Body of pancreas (tissue), 4 donors: ENCODE measurements around the gene SIX4. TPM values are rescaled to one million over a fixed set of nuclear protein-coding genes. Genes with fewer than 3 reads are reported as not detected.

Source experiments
- ATAC-seq: fragments of 150-250 bp; one replicate; pipeline ENCODE4 v1.9.1; 2016
- DNase-seq, 4 donors: peaks; one replicate each; pipeline ENCODE4 v3.0.0-alpha.2; 2019
- H3K27ac ChIP-seq, 4 donors: fragments of 200-600 bp; sonication (generic); 1 replicate in 3 of 4; 2 replicates in 1 of 4; pipeline versions ENCODE4 v1.5.1 to v1.6.1; 2016 to 2019; ENCODE audit warnings: mild to moderate bottlenecking in 1 of 4, mixed read lengths in 1 of 4, moderate library complexity in 1 of 4
- H3K27me3 ChIP-seq, 2 donors: fragments of 200-600 bp; sonication (generic); one replicate each; pipeline ENCODE4 v1.6.0; 2016; ENCODE audit warnings: mild to moderate bottlenecking in 1 of 2
- H3K36me3 ChIP-seq, 2 donors: fragments of 200-600 bp; sonication (generic); replicated peaks in 1 of 2; 2 replicates each; pipeline ENCODE4 v1.5.1; 2016; ENCODE audit warnings: low read depth in 2 of 2; ENCODE audit not compliant: insufficient read depth in 1 of 2
- H3K4me1 ChIP-seq: fragments of 200-600 bp; sonication (generic); one replicate; pipeline ENCODE4 v1.6.0; 2016
- H3K4me3 ChIP-seq, 2 donors: fragments of 200-600 bp; sonication (generic); 1 replicate in 1 of 2; 2 replicates in 1 of 2; pipeline ENCODE4 v1.5.1; 2016 to 2019
- H3K9me3 ChIP-seq, 3 donors: fragments of 200-600 bp; sonication (generic); 1 replicate in 2 of 3; 2 replicates in 1 of 3; pipeline ENCODE4 v1.5.1; 2016
- CTCF ChIP-seq, 7 experiments: fragments of 450-650 bp in 4 of 7; fragments of 200-600 bp in 3 of 7; sonication (generic) in 3 of 7; IDR thresholded peaks; one replicate each; pipeline ENCODE4 v1.5.1; 2016 to 2019; ENCODE audit warnings: antibody characterized with exemption in 7 of 7
- POLR2A ChIP-seq, 3 donors: fragments of 450-650 bp; IDR thresholded peaks; one replicate each; pipeline ENCODE4 v1.6.1; 2016; ENCODE audit warnings: antibody characterized with exemption in 3 of 3, mild to moderate bottlenecking in 2 of 3
- WGBS, 2 donors: methylation state at CpG; one replicate each; pipeline ENCODE4 v1.1.5; 2017; 5-methylcytosine and 5-hydroxymethylcytosine counted together
- intact Hi-C: fragments of 100-400 bp; cut with DNase I; formaldehyde crosslinking; loops from one replicate; pipeline ENCODE4 v1.15.1; 2023
- total RNA-seq, 2 donors: library from RNA; depleted of rRNA; stranded (reverse); fragments of >200 nt; gene quantifications; one replicate each; pipeline ENCODE4 v1.1.0, GENCODE V29; 2016

Gene SIX4
- total RNA-seq, 2 donors from 2014 or later = 4.0 to 5.7 TPM

DNA sequence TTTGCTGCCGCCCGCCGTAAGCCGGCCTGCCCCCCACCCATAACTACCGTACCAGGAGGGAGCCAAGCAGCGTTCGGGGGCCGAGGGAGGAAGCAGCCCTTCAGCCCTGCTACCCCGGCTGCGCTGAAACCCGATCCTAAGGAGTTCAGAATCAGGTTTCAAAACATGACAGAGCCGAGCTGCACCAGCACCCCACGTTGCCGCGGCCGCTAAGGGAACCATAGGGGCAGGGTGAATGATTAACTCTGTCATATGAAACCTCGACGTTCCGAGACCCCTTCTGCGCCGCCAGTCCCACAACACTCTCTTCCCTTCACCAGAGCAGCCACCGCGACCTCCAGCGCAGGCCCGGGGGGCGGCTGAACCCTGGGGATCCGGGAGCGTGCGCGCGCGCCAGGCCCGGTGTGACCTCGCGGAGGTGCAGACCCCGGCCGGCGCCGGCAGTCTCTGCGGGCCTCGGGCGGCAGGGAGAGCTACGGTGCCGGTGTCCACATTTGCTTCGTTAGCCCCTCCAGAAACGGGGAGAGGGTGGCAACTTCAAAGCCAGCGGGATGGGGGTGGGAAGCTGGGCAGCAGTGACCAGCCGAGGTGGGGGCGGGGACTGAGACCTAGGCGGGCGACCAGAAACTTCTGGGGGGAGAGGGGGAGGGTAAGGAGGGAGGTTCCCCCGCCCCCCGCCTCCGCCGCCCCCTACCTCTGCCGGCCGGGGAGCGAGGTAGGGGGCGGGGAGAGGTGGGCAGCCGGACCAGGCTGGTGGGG lies 1.6 kb downstream of the SIX4 start:
- H3K9me3 ChIP-seq = no peaks in the 10 kb centered on the region
- no peak for TF ChIP-seq CTCF (IDR thresholded peaks at IDR 0.05)
- TF ChIP-seq POLR2A (IDR thresholded peaks at IDR 0.05) = peak in 2 of 3 donors; percentile 19 to 38
- peak overlapping the region; percentile 82 to 86 for H3K4me3 ChIP-seq
- H3K27me3 ChIP-seq = no peaks in the 10 kb centered on the region
- 0 to 1% methylated on average over 23 to 53 of the region's 60 CpGs for WGBS, 2 donors
- no peaks in the 10 kb centered on the region for H3K36me3 ChIP-seq
- ATAC-seq (peak; percentile 47), DNase-seq (peak; percentile 45 to 73 (median 62))
- intact Hi-C loops = no loop called here
- H3K27ac ChIP-seq = peak overlapping the region; percentile 64 to 82 (median 76)
- peaks cover 23% of the 10 kb centered on the region for H3K4me1 ChIP-seq

GRCh38 chr14:60722107-60722356 lies 2.1 kb downstream of the SIX4 start:
- H3K4me3 ChIP-seq = peak overlapping the region; percentile 82 to 86
- peaks cover 23% of the 10 kb centered on the region for H3K4me1 ChIP-seq
- no peaks in the 10 kb centered on the region for H3K9me3 ChIP-seq
- H3K27me3 ChIP-seq = no peaks in the 10 kb centered on the region
- ATAC-seq (no peak), DNase-seq (no peak)
- WGBS, 2 donors = 0% methylated on average over 10 to 11 of the region's 11 CpGs
- TF ChIP-seq POLR2A (IDR thresholded peaks at IDR 0.05) (no peak), CTCF (IDR thresholded peaks at IDR 0.05) (no peak)
- H3K27ac ChIP-seq = peak overlapping the region; percentile 64 to 82 (median 76)
- intact Hi-C loops = no loop called here
- no peaks in the 10 kb centered on the region for H3K36me3 ChIP-seq

GRCh38 chr14:60721326-60722106 lies 2.6 kb downstream of the SIX4 start:
- peak overlapping the region; percentile 82 to 86 for H3K4me3 ChIP-seq
- 5 to 20% methylated on average over 33 to 40 of the region's 70 CpGs for WGBS, 2 donors
- DNase-seq = peak; percentile 30 to 62 (median 50)
- intact Hi-C loops = no loop called here
- peak; percentile 36 for ATAC-seq
- no peaks in the 10 kb centered on the region for H3K27me3 ChIP-seq
- H3K27ac ChIP-seq = peak overlapping the region in 3 of 4 donors; percentile 69 to 82 (median 82)
- no peaks in the 10 kb centered on the region for H3K36me3 ChIP-seq
- TF ChIP-seq POLR2A (IDR thresholded peaks at IDR 0.05) = no peak
- TF ChIP-seq CTCF (IDR thresholded peaks at IDR 0.05) = peak; percentile 20 to 45 (median 34)
- no peaks in the 10 kb centered on the region for H3K9me3 ChIP-seq
- H3K4me1 ChIP-seq = peaks cover 23% of the 10 kb centered on the region

DNA sequence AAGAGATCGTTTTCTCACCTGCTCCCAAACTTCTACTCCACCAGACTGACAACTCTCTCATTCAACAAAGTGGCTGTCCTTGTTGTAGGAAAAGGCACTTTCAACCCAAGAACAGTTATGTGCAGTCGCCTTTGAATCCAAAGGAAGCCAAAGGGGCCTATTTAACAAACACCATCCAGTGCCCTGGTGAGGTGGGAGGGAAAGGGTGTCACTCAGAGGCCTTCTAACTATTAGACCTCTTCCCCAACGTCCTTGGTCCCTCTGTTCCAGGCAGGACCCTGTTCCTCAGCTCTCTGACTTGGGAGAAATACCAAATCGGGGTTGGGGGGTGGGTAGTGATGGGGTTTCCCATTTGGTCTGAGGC lies 3.2 kb downstream of the SIX4 start:
- ATAC-seq = no peak
- intact Hi-C loops = no loop called here
- Histone ChIP-seq H3K27ac (no peak overlapping the region), H3K4me3 (no peak overlapping the region), H3K4me1 (peaks cover 23% of the 10 kb centered on the region), H3K27me3 (no peaks in the 10 kb centered on the region), H3K36me3 (no peaks in the 10 kb centered on the region), H3K9me3 (no peaks in the 10 kb centered on the region)
- DNase-seq = no peak
- TF ChIP-seq CTCF (IDR thresholded peaks at IDR 0.05) (no peak), POLR2A (IDR thresholded peaks at IDR 0.05) (no peak)
- 46 to 60% methylated on average over 4 of the region's 4 CpGs for WGBS, 2 donors
